GM12865 (cell line): Measurements from ENCODE around the gene RIOX2.
"Not testable (repeated sequence)": the region's sequence is repeated elsewhere in the genome, so short reads cannot be mapped to it uniquely, and the experiment has no call there.

Experiments used
- DNase-seq: peaks from one replicate; pipeline ENCODE4 v3.0.0; 2010; ENCODE audit warnings: low read depth
- H3K4me3 ChIP-seq: 2 replicates; pipeline ENCODE4 v1.5.1; 2011; ENCODE audit warnings: mild to moderate bottlenecking, low read depth, low read length, control low read depth
- CTCF ChIP-seq: IDR thresholded peaks from 2 replicates; pipeline ENCODE4 v1.5.1; 2011; ENCODE audit warnings: low read length, control low read depth, low read depth, inconsistent platforms; ENCODE audit not compliant: insufficient read depth; ENCODE audit errors: missing control alignments

RIOX2 gene

GRCh38 chr3:97917813-97918536 is 54.3 kb downstream of the RIOX2 start:
- no peak overlapping the region for H3K4me3 ChIP-seq
- no peak for TF ChIP-seq CTCF
- no peak for DNase-seq

GRCh38 chr3:97916576-97916975 is 55.7 kb downstream of the RIOX2 start:
- TF ChIP-seq CTCF = no peak
- no peak for DNase-seq
- no peak overlapping the region for H3K4me3 ChIP-seq

- H3K4me3 ChIP-seq = no peak overlapping the region
- no peak for TF ChIP-seq CTCF
- no peak for DNase-seq
Measured at GRCh38 chr3:97914388-97914787, 57.8 kb downstream of the RIOX2 start.

GRCh38 chr3:97911459-97911858 is 60.8 kb downstream of the RIOX2 start:
- no peak for DNase-seq
- TF ChIP-seq CTCF = no peak
- no peak overlapping the region for H3K4me3 ChIP-seq

GRCh38 chr3:97910931-97911351 is 61.3 kb downstream of the RIOX2 start:
- no peak for TF ChIP-seq CTCF
- DNase-seq = no peak
- no peak overlapping the region for H3K4me3 ChIP-seq

GRCh38 chr3:97910236-97910831 is 61.9 kb downstream of the RIOX2 start:
- H3K4me3 ChIP-seq, DNase-seq: not testable (repeated sequence)

GRCh38 chr3:97909830-97910229 is 62.4 kb downstream of the RIOX2 start:
- DNase-seq, H3K4me3 ChIP-seq: not testable (repeated sequence)
